ENCODE results near the gene LSR. TPM values are rescaled to one million over a fixed set of nuclear protein-coding genes. Genes with fewer than 3 reads are reported as not detected.

Gene LSR
- total RNA-seq, 1 donor from 2014 or later, result 2.8 TPM

- Mint-ChIP-seq H3K27ac (no peak overlapping the region), H3K4me1 (peaks cover 7% of the 10 kb centered on the region), H3K4me3 (no peak overlapping the region), H3K36me3 (ENCODE audit: low read depth) (no peaks in the 10 kb centered on the region), H3K27me3 (peaks cover 2% of the 10 kb centered on the region), H3K9me3 (no peaks in the 10 kb centered on the region)
- intact Hi-C loops (cut with micrococcal nuclease), result no loop called here
- no peak for DNase-seq
Observed at GRCh38 chr19:35296644-35297514, 48.1 kb downstream of the LSR start.

- H3K27ac Mint-ChIP-seq, result no peak overlapping the region
- peaks cover 2% of the 10 kb centered on the region for H3K27me3 Mint-ChIP-seq
- H3K4me3 Mint-ChIP-seq, result no peak overlapping the region
- intact Hi-C loops (cut with micrococcal nuclease), result no loop called here
- H3K36me3 Mint-ChIP-seq (ENCODE audit: low read depth), result no peaks in the 10 kb centered on the region
- DNase-seq, result no peak
- no peaks in the 10 kb centered on the region for H3K9me3 Mint-ChIP-seq
- H3K4me1 Mint-ChIP-seq, result peaks cover 7% of the 10 kb centered on the region
Observed at GRCh38 chr19:35297515-35297848, 48.7 kb downstream of the LSR start.

- H3K36me3 Mint-ChIP-seq (ENCODE audit: low read depth), result no peaks in the 10 kb centered on the region
- H3K27me3 Mint-ChIP-seq, result peaks cover 2% of the 10 kb centered on the region
- intact Hi-C loops (cut with micrococcal nuclease), result no loop called here
Observed at GRCh38 chr19:35297922-35298321, 49.1 kb downstream of the LSR start.

GRCh38 chr19:35298561-35298972 lies 49.8 kb downstream of the LSR start:
- H3K4me3 Mint-ChIP-seq, result no peak overlapping the region
- H3K27ac Mint-ChIP-seq, result no peak overlapping the region
- no peaks in the 10 kb centered on the region for H3K9me3 Mint-ChIP-seq
- DNase-seq, result no peak
- peaks cover 7% of the 10 kb centered on the region for H3K4me1 Mint-ChIP-seq
- peaks cover 2% of the 10 kb centered on the region for H3K27me3 Mint-ChIP-seq
- intact Hi-C loops (cut with micrococcal nuclease), result no loop called here
- no peaks in the 10 kb centered on the region for H3K36me3 Mint-ChIP-seq (ENCODE audit: low read depth)

More at GRCh38 chr19:35297922-35298321, 49.1 kb downstream of the LSR start:
- H3K4me1 Mint-ChIP-seq, result peaks cover 7% of the 10 kb centered on the region
- no peaks in the 10 kb centered on the region for H3K9me3 Mint-ChIP-seq
- H3K4me3 Mint-ChIP-seq, result no peak overlapping the region
- DNase-seq, result no peak
- no peak overlapping the region for H3K27ac Mint-ChIP-seq

- no peak overlapping the region for H3K4me3 Mint-ChIP-seq
- H3K27me3 Mint-ChIP-seq, result no peaks in the 10 kb centered on the region
- peaks cover 7% of the 10 kb centered on the region for H3K4me1 Mint-ChIP-seq
- no peaks in the 10 kb centered on the region for H3K9me3 Mint-ChIP-seq
- no peaks in the 10 kb centered on the region for H3K36me3 Mint-ChIP-seq (ENCODE audit: low read depth)
- intact Hi-C loops (cut with micrococcal nuclease), result no loop called here
- no peak overlapping the region for H3K27ac Mint-ChIP-seq
- DNase-seq, result no peak
Observed at GRCh38 chr19:35299523-35300338, 50.9 kb downstream of the LSR start.

- H3K27ac Mint-ChIP-seq, result no peak overlapping the region
- H3K36me3 Mint-ChIP-seq (ENCODE audit: low read depth), result no peaks in the 10 kb centered on the region
- peaks cover 7% of the 10 kb centered on the region for H3K4me1 Mint-ChIP-seq
- no peaks in the 10 kb centered on the region for H3K9me3 Mint-ChIP-seq
- intact Hi-C loops (cut with micrococcal nuclease), result no loop called here
- H3K4me3 Mint-ChIP-seq, result no peak overlapping the region
- DNase-seq, result no peak
- H3K27me3 Mint-ChIP-seq, result no peaks in the 10 kb centered on the region
Observed at GRCh38 chr19:35300339-35300649, 51.5 kb downstream of the LSR start.

GRCh38 chr19:35301961-35302360 lies 53.2 kb downstream of the LSR start:
- H3K27ac Mint-ChIP-seq, result no peak overlapping the region
- no peak overlapping the region for H3K4me3 Mint-ChIP-seq
- H3K9me3 Mint-ChIP-seq, result no peaks in the 10 kb centered on the region
- H3K4me1 Mint-ChIP-seq, result no peaks in the 10 kb centered on the region
- no peaks in the 10 kb centered on the region for H3K36me3 Mint-ChIP-seq (ENCODE audit: low read depth)
- DNase-seq, result no peak
- no peaks in the 10 kb centered on the region for H3K27me3 Mint-ChIP-seq
- intact Hi-C loops (cut with micrococcal nuclease), result no loop called here

GRCh38 chr19:35302446-35302845 lies 53.6 kb downstream of the LSR start:
- Mint-ChIP-seq H3K36me3 (ENCODE audit: low read depth) (no peaks in the 10 kb centered on the region), H3K9me3 (no peaks in the 10 kb centered on the region), H3K27ac (no peak overlapping the region), H3K27me3 (no peaks in the 10 kb centered on the region), H3K4me3 (no peak overlapping the region), H3K4me1 (no peaks in the 10 kb centered on the region)
- DNase-seq, result no peak
- intact Hi-C loops (cut with micrococcal nuclease), result no loop called here

- intact Hi-C loops (cut with micrococcal nuclease), result no loop called here
- no peak for DNase-seq
- no peaks in the 10 kb centered on the region for H3K36me3 Mint-ChIP-seq (ENCODE audit: low read depth)
- H3K27me3 Mint-ChIP-seq, result no peaks in the 10 kb centered on the region
- no peaks in the 10 kb centered on the region for H3K4me1 Mint-ChIP-seq
- H3K9me3 Mint-ChIP-seq, result no peaks in the 10 kb centered on the region
- no peak overlapping the region for H3K27ac Mint-ChIP-seq
- H3K4me3 Mint-ChIP-seq, result no peak overlapping the region
Observed at GRCh38 chr19:35303357-35303915, 54.6 kb downstream of the LSR start.

- no peaks in the 10 kb centered on the region for H3K36me3 Mint-ChIP-seq (ENCODE audit: low read depth)
- DNase-seq, result no peak
- no peak overlapping the region for H3K4me3 Mint-ChIP-seq
- H3K27me3 Mint-ChIP-seq, result no peaks in the 10 kb centered on the region
- H3K4me1 Mint-ChIP-seq, result no peaks in the 10 kb centered on the region
- H3K9me3 Mint-ChIP-seq, result no peaks in the 10 kb centered on the region
- intact Hi-C loops (cut with micrococcal nuclease), result no loop called here
- no peak overlapping the region for H3K27ac Mint-ChIP-seq
Observed at GRCh38 chr19:35304036-35304435, 55.2 kb downstream of the LSR start.

- Mint-ChIP-seq H3K36me3 (ENCODE audit: low read depth) (no peaks in the 10 kb centered on the region), H3K4me3 (no peak overlapping the region), H3K4me1 (no peaks in the 10 kb centered on the region), H3K9me3 (no peaks in the 10 kb centered on the region), H3K27ac (no peak overlapping the region), H3K27me3 (no peaks in the 10 kb centered on the region)
- intact Hi-C loops (cut with micrococcal nuclease), result no loop called here
- no peak for DNase-seq
Observed at GRCh38 chr19:35305181-35305580, 56.4 kb downstream of the LSR start.

GRCh38 chr19:35306473-35307246 lies 57.9 kb downstream of the LSR start:
- no peak for DNase-seq
- no peaks in the 10 kb centered on the region for H3K27me3 Mint-ChIP-seq
- H3K4me3 Mint-ChIP-seq, result no peak overlapping the region
- H3K4me1 Mint-ChIP-seq, result no peaks in the 10 kb centered on the region
- intact Hi-C loops (cut with micrococcal nuclease), result no loop called here
- H3K27ac Mint-ChIP-seq, result no peak overlapping the region
- H3K36me3 Mint-ChIP-seq (ENCODE audit: low read depth), result no peaks in the 10 kb centered on the region
- no peaks in the 10 kb centered on the region for H3K9me3 Mint-ChIP-seq

- Mint-ChIP-seq H3K4me3 (no peak overlapping the region), H3K27me3 (no peaks in the 10 kb centered on the region), H3K36me3 (ENCODE audit: low read depth) (no peaks in the 10 kb centered on the region), H3K27ac (no peak overlapping the region), H3K9me3 (no peaks in the 10 kb centered on the region), H3K4me1 (no peaks in the 10 kb centered on the region)
- DNase-seq, result no peak
- intact Hi-C loops (cut with micrococcal nuclease), result no loop called here
Observed at GRCh38 chr19:35307931-35308330, 59.1 kb downstream of the LSR start.

- H3K4me3 Mint-ChIP-seq, result no peak overlapping the region
- intact Hi-C loops (cut with micrococcal nuclease), result no loop called here
- no peaks in the 10 kb centered on the region for H3K27me3 Mint-ChIP-seq
- H3K36me3 Mint-ChIP-seq (ENCODE audit: low read depth), result no peaks in the 10 kb centered on the region
- no peaks in the 10 kb centered on the region for H3K4me1 Mint-ChIP-seq
- no peaks in the 10 kb centered on the region for H3K9me3 Mint-ChIP-seq
- no peak overlapping the region for H3K27ac Mint-ChIP-seq
- DNase-seq, result no peak
Observed at GRCh38 chr19:35308910-35309309, 60.1 kb downstream of the LSR start.
